ENCODE data around the gene DLG2.
"Not testable (repeated sequence)": the region's sequence is repeated elsewhere in the genome, so short reads cannot be mapped to it uniquely, and the experiment has no call there.

DLG2 gene

GRCh38 chr11:83599066-83599465 lies 2028.1 kb downstream of the DLG2 start:
- DNase-seq = no peak

- not testable (repeated sequence) for DNase-seq
Observed at GRCh38 chr11:83587797-83588196, 2039.3 kb downstream of the DLG2 start.

- DNase-seq = no peak
Observed at GRCh38 chr11:83583757-83584366, 2043.3 kb downstream of the DLG2 start.

GRCh38 chr11:83574519-83574918 lies 2052.6 kb downstream of the DLG2 start:
- DNase-seq = no peak

- DNase-seq = no peak
Observed at GRCh38 chr11:83572581-83573496, 2054.3 kb downstream of the DLG2 start.

GRCh38 chr11:83571302-83571701 lies 2055.8 kb downstream of the DLG2 start:
- no peak for DNase-seq

GRCh38 chr11:83569134-83569805 lies 2057.9 kb downstream of the DLG2 start:
- no peak for DNase-seq

GRCh38 chr11:83568516-83568915 lies 2058.6 kb downstream of the DLG2 start:
- DNase-seq = no peak

- no peak for DNase-seq
Observed at GRCh38 chr11:83566950-83567349, 2060.2 kb downstream of the DLG2 start.

- no peak for DNase-seq
Observed at GRCh38 chr11:83564870-83565269, 2062.3 kb downstream of the DLG2 start.

GRCh38 chr11:83558281-83558680 lies 2068.9 kb downstream of the DLG2 start:
- DNase-seq = no peak

GRCh38 chr11:83557653-83558052 lies 2069.5 kb downstream of the DLG2 start:
- DNase-seq = no peak

- DNase-seq = no peak
Observed at GRCh38 chr11:83554876-83555275, 2072.3 kb downstream of the DLG2 start.

GRCh38 chr11:83549984-83550667 lies 2077.0 kb downstream of the DLG2 start:
- DNase-seq = no peak

GRCh38 chr11:83546368-83546767 lies 2080.8 kb downstream of the DLG2 start:
- no peak for DNase-seq

GRCh38 chr11:83545494-83546260 lies 2081.5 kb downstream of the DLG2 start:
- no peak for DNase-seq

GRCh38 chr11:83544846-83545245 lies 2082.3 kb downstream of the DLG2 start:
- no peak for DNase-seq

- no peak for DNase-seq
Observed at GRCh38 chr11:83543706-83544439, 2083.3 kb downstream of the DLG2 start.

- no peak for DNase-seq
Observed at GRCh38 chr11:83542861-83543260, 2084.3 kb downstream of the DLG2 start.

- DNase-seq = no peak
Observed at GRCh38 chr11:83540728-83541127, 2086.4 kb downstream of the DLG2 start.

- DNase-seq = no peak
Observed at GRCh38 chr11:83540112-83540675, 2086.9 kb downstream of the DLG2 start.

Measured in activated gamma-delta T cell treated with Interleukin-2 at 50 U/mL for 16 hours (primary cell).